ENCODE results near the gene LGR4.

DNA sequence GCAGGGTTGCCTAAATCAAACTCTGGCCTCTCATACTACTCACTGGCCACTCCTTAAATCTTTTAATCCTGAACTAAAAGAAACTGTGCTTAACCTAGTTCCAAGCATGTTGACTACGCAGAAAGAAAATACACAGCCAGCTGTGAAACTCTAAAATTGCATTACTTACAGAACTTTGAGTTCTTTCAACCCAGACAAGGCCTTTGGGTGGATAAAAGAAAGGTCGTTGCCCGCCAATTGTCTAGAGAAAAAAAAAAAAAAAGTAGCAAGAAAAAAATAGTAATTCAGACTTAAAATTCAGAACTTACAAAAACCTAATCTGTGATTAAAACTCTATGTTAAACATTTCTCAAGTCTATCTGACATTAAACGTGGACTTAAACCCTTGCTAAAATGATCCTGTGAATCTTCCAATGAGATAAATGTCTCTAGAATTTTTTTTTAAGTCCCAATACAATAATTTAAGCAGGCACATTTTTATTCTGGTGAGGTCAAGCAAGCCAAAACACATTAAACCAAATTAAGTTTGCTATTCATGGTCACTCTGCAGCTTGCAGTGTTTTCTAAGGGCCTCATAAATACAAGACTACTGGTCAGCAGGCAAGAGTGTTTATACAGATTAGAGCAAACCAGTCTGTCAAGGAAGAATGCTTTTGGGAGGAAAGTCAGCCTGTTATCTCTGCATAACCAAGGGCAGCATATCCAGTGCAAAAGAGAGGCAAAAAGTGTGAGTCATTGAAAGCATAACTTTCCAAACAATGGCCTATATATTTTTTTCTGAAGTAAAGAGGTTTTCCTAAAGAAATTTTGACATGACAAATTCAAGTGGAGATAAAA is 80.1 kb downstream of the LGR4 start:
- TF ChIP-seq YY1 (IDR thresholded peaks at IDR 0.05; ENCODE audit: insufficient read depth, insufficient read length): no peak
- no peak for TF ChIP-seq ZNF274 (IDR thresholded peaks at IDR 0.05; ENCODE audit: low read depth, low read length)
